ENCODE results near the gene NAPSA.
"Not testable (repeated sequence)": the region's sequence is repeated elsewhere in the genome, so short reads cannot be mapped to it uniquely, and the experiment has no call there.

The NAPSA gene

GRCh38 chr19:50358483-50359327, 6.7 kb downstream of the NAPSA start:
- DNase-seq = no peak

DNA sequence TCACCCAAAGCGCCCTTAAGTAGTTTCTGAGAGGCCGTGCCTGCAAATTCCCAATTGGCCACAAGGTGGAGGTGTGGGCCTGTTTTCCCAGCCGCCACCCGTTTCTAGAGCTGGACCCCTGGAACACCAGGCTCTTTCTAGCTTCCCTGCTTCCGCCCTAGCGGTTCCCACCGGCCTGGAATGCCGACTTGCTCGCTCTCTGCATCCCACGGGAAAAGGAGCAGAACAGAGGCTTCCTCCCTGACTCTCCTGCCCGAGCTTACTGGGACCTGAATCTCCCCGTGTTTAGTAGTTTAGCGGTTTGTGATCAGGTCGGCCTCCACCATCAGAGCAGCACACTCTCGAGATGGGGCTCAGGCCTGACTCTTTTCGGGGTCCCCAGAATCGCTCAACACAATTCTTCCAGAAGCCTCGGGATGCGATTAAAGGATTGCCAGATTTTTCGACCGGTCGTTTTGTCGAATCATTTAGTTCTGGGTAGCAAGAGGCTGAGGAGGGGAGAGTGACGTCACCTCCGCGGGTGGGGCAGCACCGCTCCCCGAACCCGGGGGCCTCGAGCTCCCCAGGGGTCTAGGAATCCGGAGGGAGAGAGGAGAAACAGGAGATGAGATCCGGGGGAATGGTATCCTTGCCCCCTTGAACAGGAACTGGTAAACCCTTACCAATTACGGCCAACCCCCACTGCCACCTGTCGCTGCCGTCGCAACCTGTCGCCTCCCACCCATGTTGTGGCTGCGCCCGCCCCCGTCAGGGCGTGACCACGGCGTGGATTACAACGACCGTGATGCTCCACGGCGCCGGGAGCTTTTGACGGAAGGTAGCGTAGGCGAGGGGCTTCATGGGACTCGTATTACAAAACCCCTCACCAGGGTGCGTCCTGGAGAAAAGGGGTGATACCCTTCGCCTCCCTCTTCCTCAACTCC, 8.0 kb downstream of the NAPSA start:
- peak; percentile 80 for DNase-seq

DNA sequence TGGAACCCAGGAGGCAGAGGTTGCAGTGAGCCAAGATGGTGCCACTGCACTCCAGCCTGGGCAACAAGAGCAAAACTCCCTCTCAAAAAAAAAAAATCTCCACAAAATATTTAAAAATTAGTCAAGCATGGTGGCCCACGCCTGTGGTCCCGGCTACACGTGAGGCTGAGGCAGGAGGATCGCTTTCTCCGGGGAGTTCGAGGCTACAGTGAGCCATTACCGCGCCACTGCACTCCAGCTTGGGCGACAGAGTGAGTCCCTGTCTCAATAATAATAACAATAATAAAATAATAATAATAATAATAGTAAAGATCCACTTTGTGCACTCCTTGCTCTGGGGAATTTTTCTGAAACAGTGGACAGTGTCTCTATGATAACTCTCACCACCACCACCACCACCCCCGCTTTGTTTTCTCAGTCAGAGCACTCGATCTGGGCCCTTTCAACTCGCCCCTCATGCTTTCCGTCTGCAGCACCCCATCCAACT, 8.7 kb downstream of the NAPSA start:
- no peak for DNase-seq

- DNase-seq = not testable (repeated sequence)
Observed at GRCh38 chr19:50353487-50353880, 12.0 kb downstream of the NAPSA start.

GRCh38 chr19:50352242-50352641, 13.2 kb downstream of the NAPSA start:
- no peak for DNase-seq

DNA sequence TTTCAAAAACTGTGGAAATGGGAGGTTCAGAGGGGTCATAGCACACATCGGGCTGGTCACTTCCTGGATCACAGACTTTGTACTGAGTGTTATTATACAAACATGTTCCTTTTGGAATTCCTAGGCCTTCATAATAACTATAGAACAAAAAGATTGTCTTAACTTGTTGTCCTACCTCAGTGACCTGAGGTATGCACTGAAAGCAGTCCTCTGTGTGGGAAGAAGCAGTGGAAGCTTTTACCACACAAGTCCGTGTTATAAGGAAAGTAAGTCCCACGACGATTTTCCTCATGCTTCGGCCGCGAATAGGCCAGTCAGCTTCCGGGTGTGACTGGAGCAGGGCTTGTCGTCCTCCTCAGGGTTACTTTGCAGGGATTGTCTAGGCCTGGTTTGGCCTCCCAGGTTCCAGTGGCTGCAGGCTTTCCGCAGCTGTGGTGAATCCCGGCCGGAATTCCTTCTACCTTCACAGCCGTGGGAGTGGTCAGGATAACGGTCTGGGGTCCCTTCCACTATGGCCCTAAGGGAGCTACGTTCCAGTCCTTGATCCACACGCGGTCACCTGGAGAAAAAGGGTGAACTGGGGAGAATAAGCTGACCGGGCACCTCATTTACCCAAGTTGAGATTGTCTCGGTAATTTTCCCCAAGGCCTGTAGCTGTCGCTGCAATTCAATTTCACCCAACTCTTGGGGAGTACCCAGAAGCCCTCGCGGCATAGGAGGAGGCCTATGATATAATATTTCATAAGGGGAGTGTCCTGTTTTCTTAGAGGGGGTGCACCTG, 16.0 kb downstream of the NAPSA start:
- DNase-seq = no peak

DNA sequence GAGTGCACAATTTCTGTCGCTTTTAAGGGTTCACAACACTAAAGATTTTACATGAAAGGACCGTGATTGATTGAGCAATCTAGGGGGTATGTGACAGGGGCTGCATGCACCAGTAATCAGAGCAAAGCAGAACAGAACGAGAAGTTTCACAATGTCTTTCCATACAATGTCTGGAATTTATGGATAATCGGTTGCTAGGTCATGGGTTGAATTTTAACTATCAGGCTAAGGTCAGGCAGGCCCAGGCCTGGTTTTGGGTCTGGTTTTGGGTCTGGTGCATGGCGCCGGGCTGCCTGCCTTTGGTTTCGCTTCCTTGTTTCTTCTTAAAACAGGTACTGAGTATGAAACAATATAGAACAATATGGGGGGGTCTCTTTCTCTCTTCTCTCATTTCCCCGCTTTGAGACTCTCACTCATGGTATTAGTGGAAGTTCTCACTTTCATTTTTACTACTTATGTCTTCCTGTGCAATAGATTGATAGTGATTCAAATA, 18.3 kb downstream of the NAPSA start:
- DNase-seq = not testable (repeated sequence)

- DNase-seq = no peak
Observed at GRCh38 chr19:50344661-50345318, 20.6 kb downstream of the NAPSA start.

DNA sequence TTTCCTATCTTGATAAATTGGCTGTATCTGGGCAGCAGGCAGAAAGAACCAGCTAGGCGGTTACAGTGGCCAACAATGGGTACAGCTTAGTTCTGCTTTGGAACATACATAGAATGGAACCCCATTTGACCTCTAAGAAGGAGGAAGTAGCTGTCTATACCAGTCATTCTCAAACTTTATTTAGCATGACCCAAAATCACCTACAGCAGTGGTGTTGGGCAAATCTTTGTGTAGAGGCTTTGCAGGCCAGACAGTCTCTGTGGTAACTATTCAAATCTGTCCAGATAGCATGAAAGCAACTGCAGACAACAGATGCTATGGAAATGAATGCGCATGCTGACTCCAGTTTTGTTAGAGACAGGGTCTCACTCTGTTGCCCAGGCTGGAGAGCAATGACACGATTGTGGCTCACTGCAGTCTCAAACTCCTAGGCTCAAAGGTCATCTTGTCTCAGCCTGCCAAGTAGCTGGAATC, 24.3 kb downstream of the NAPSA start:
- DNase-seq = no peak

GRCh38 chr19:50340331-50340730, 25.1 kb downstream of the NAPSA start:
- no peak for DNase-seq

GRCh38 chr19:50337031-50337430, 28.4 kb downstream of the NAPSA start:
- DNase-seq = not testable (repeated sequence)

- DNase-seq = no peak
Observed at GRCh38 chr19:50334741-50335421, 30.6 kb downstream of the NAPSA start.

GRCh38 chr19:50333737-50334617, 31.5 kb downstream of the NAPSA start:
- peak; percentile 88 for DNase-seq

GRCh38 chr19:50333235-50333736, 32.2 kb downstream of the NAPSA start:
- peak; percentile 96 for DNase-seq

DNA sequence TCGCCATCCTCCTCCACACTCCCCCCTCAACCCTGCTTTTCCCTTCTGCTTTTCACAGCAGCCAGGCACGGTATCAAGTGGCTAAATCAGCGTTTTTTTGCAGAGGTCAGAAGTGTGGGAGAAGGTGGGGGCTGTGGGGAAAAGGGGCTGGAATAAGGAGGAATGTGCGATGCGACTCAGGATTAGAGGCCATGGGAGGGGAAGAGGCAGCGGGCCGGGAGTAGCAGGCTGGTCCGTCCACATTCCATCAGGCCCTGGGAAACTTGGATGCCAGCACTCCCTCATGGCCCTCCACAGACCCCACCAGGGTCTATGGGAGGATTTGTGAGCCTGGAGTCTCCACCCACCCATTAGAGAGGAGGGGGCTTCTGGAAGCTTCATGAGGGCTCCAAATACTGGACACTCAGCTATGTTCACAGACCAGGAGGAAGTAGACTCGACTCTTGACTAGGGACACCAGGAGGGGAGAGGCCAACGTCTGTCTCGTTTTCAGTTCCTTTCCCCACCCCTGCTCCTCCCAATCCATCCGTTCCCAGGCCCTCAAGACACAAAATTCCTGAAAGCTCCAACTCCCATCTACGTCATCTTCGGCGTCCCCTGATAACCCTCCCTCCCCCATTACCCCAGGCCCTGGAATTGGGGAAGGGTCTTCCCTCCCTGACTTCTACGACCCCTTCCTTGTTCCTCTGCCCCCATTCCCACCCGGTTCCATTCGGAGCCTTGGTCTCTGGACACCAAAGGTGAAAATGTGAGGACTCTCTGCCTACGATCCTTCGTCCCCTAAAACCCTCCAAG, 33.0 kb downstream of the NAPSA start:
- no peak for DNase-seq

GRCh38 chr19:50331994-50332243, 33.5 kb downstream of the NAPSA start:
- DNase-seq = no peak

DNA sequence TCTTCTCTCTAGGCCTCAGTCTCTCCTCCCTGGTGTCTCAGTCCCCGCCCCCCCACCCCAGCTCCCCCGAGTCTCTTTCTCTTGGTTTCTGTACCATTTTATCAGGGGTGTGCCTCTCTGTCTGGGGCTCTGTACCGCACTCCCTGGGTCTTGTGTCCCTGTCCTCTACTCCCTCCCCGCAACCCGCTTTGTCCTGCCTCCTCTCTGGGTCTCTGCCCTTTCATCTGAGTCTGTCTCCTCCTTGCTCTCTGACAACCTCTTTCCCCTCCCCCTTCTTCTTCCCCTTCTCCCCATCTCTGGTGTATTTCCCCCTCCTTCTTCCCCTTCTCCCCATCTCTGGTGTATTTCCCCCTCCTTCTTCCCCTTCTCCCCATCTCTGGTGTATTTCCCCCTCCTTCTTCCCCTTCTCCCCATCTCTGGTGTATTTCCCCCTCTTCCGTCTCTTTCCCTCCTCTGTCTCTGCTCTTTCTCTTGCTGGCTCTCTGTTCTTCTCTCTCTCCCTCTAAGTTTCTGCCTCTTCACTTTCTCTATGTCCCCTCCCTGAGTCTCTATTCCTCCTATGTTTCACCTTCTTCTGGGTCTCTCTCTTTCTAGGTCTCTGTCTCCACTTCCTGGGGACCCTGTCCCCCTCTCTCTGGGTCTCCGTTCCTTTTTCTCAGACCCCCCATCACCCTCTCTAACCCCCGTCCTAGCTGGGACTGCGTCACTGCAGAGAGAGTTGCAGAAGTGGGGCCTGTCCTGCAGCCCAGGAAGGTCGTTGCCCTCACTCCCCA, 34.0 kb downstream of the NAPSA start:
- peak; percentile 30 for DNase-seq

DNA sequence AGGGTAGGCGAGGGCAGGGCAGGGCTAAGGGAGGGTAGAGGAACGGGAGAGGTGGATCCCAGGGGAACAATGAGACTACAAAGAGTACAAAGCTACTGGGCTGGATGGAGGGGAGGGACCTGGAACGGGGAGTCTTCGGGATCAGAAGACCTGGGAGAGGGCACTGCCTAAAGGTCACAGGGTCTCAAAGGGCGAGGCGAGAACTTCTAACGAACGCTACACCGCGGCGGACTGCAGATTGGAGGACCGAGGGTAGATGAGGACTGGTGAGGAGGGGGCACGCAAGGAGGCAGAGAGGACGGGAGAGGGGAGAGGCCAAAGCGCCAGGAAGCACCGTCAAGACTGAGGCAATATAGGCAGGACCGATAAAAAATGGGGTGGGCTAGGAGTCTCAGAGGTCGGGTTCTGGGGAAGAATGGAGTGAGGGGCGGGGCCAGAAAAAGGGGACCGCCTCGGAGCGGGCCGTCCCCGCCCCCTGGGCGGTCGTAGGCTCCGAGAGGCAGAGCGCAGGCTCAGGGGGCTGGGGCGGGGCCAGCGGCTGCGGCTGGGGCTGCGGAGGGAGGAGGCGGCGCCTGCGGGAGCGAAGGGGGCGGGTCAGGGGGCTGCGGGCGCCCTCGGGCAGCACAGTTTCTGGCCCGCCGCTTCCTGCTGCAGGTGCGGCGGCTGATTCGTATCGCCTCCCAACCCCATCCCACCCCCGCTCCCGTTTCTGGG, 34.9 kb downstream of the NAPSA start:
- peak; percentile 95 for DNase-seq

Measured in NCI-H146 (cell line).